PC-3 (cell line): ENCODE results near the gene USP33.

Source experiments
- EZH2 ChIP-seq: fragments of 300-600 bp; sonication (generic); IDR thresholded peaks from one replicate; pipeline ENCODE4 v1.6.1; 2017; ENCODE audit warnings: antibody characterized with exemption, mild to moderate bottlenecking, low read length; ENCODE audit not compliant: unreplicated experiment
- EZH2phosphoT487 ChIP-seq: fragments of 300-600 bp; sonication (generic); IDR thresholded peaks from 2 replicates; pipeline ENCODE4 v1.6.1; 2018; ENCODE audit warnings: mild to moderate bottlenecking, antibody characterized with exemption, low read length, borderline replicate concordance
- TF ChIP-seq, protein P1 (sequence below): fragments of 300-600 bp; sonication (generic); conservative IDR thresholded peaks from 2 replicates; pipeline ENCODE4 v1.5.1; 2017; ENCODE audit warnings: antibody characterized with exemption, low read depth, mild to moderate bottlenecking, low read length

DNA sequence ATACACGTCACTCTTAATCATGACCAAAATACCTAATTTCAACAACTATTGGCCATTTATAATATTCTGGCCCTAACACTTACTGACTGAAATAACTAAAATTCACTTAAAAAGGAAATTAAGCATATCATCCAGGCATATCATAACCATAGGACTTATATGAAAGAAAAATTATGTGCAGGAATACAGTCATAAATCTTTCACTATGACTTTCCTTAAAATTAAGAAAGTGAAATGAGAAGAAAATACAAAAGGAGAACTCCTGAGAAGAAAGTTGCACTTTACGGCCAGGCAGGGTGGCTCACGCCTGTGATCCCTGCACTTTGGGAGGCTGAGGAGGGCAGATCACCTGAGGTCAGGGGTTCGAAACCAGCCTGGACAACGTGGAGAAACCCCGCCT, 86.6 kb downstream of the USP33 start:
- TF ChIP-seq, protein P1, sequence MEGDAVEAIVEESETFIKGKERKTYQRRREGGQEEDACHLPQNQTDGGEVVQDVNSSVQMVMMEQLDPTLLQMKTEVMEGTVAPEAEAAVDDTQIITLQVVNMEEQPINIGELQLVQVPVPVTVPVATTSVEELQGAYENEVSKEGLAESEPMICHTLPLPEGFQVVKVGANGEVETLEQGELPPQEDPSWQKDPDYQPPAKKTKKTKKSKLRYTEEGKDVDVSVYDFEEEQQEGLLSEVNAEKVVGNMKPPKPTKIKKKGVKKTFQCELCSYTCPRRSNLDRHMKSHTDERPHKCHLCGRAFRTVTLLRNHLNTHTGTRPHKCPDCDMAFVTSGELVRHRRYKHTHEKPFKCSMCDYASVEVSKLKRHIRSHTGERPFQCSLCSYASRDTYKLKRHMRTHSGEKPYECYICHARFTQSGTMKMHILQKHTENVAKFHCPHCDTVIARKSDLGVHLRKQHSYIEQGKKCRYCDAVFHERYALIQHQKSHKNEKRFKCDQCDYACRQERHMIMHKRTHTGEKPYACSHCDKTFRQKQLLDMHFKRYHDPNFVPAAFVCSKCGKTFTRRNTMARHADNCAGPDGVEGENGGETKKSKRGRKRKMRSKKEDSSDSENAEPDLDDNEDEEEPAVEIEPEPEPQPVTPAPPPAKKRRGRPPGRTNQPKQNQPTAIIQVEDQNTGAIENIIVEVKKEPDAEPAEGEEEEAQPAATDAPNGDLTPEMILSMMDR: no peak
- TF ChIP-seq EZH2 (no peak), EZH2phosphoT487 (no peak)
